ENCODE results near the gene VILL. TPM values are rescaled to one million over a fixed set of nuclear protein-coding genes. Genes with fewer than 3 reads are reported as not detected.

Gene VILL
- total RNA-seq, 1 donor from 2014 or later, result 13.7 TPM

DNA sequence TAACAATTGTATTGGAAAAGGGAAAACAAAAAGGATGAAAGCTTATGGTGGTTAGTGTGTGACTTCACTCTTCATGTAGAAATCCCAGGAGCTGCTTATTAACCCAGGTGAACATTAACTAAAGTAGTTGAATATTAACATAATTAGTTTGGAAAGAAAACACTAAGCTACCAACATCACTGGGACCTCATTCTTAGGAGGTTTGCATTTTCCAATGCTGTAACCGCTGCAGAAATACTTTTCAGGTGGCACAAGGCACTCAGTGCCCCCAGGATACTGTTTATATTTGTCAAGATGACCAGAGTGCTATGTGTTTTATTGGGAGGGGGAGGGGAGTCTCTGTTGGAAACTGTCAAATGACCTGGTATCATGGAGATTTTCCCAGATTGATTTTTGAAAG is 25.9 kb upstream of the VILL start:
- Mint-ChIP-seq H3K4me1 (ENCODE audit: unreplicated experiment) (peaks cover 61% of the 10 kb centered on the region), H3K27ac (ENCODE audit: unreplicated experiment) (no peak overlapping the region), H3K27me3 (ENCODE audit: unreplicated experiment) (peaks cover 4% of the 10 kb centered on the region), H3K36me3 (ENCODE audit: low read depth, unreplicated experiment) (peaks cover 25% of the 10 kb centered on the region), H3K4me3 (ENCODE audit: unreplicated experiment) (no peak overlapping the region), H3K9me3 (ENCODE audit: unreplicated experiment) (no peaks in the 10 kb centered on the region)
- no peak for DNase-seq (ENCODE audit: low spot score)
- TF ChIP-seq CTCF (IDR thresholded peaks at IDR 0.05; ENCODE audit: unreplicated experiment), result no peak

DNA sequence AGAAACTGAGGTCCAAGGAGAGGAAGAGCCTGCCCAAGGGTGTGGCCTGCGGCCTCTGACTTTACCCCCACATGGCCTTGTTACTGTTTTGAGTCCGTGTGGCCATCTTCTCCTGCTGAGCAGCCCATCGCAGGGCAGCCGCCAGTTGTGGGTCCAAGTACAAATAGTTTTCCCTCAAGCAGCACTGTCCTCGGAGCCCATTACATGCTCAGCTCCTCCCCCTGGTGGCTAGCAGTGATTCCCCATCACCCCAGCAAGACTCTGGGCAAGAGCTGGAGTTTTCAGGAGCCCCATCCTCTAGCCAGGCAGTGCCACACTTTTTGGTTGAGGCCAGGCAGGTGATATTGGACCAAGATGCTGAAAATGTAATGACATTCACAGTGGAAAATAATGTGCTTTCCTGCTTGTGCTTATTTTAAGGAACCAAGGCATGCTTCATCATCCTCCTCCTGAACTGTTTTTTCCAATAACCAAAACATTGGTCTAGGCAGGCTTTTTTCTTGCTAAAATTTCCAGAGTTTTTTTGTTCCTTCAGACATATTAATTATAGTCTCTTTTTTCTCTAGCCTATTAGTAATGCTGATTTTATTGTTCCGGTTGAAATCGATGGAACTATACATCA is 23.2 kb upstream of the VILL start:
- Mint-ChIP-seq H3K9me3 (ENCODE audit: unreplicated experiment) (no peaks in the 10 kb centered on the region), H3K4me1 (ENCODE audit: unreplicated experiment) (peaks cover 55% of the 10 kb centered on the region), H3K36me3 (ENCODE audit: low read depth, unreplicated experiment) (peaks cover 32% of the 10 kb centered on the region), H3K4me3 (ENCODE audit: unreplicated experiment) (no peak overlapping the region), H3K27me3 (ENCODE audit: unreplicated experiment) (peaks cover 2% of the 10 kb centered on the region), H3K27ac (ENCODE audit: unreplicated experiment) (no peak overlapping the region)
- peak; percentile 72 for DNase-seq (ENCODE audit: low spot score)
- peak; percentile 58 for TF ChIP-seq CTCF (IDR thresholded peaks at IDR 0.05; ENCODE audit: unreplicated experiment)

GRCh38 chr3:37968199-37968598 is 22.4 kb upstream of the VILL start:
- H3K4me1 Mint-ChIP-seq (ENCODE audit: unreplicated experiment), result peaks cover 53% of the 10 kb centered on the region
- peaks cover 39% of the 10 kb centered on the region for H3K36me3 Mint-ChIP-seq (ENCODE audit: low read depth, unreplicated experiment)
- DNase-seq (ENCODE audit: low spot score), result no peak
- peak overlapping the region; percentile 88 for H3K27ac Mint-ChIP-seq (ENCODE audit: unreplicated experiment)
- no peaks in the 10 kb centered on the region for H3K9me3 Mint-ChIP-seq (ENCODE audit: unreplicated experiment)
- peaks cover 2% of the 10 kb centered on the region for H3K27me3 Mint-ChIP-seq (ENCODE audit: unreplicated experiment)
- TF ChIP-seq CTCF (IDR thresholded peaks at IDR 0.05; ENCODE audit: unreplicated experiment), result no peak
- H3K4me3 Mint-ChIP-seq (ENCODE audit: unreplicated experiment), result peak overlapping the region; percentile 26

DNA sequence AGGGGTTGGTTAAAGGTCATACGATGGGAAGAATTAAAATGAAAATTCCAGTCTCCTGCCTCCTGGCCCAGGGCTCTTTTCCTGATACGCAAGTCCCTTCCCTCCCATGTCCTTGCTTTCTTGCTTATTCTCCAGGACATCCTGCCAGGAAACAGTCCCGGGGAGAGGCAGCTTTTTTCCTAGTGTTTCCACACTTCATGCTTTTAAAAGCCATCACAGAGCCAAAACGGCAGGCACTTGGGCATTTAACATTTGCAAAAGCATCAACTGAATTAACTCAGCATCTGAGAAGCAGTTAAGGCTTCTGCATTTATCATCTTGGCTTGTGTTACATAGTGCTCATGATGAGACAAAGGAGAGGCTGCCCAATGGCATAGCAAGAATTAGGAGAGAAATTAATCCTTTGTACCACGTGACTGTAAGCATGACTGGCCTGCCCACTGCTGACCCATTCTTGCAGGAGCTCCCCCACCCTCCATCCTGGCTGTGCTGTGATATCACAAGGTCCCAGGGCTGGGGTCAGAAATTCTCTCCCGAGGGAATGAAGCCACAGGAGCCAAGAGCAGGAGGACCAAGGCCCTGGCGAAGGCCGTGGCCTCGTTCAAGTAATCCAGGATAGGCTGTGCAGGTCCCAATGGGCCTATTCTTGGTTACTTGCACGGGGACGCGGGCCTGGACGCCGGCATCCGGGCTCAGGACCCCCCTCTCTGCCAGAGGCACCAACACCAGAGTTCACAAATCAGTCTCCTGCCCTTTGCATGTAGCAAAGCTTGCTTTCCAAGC is 21.6 kb upstream of the VILL start:
- Mint-ChIP-seq H3K27ac (ENCODE audit: unreplicated experiment) (peak overlapping the region; percentile 88), H3K27me3 (ENCODE audit: unreplicated experiment) (peaks cover 2% of the 10 kb centered on the region), H3K4me3 (ENCODE audit: unreplicated experiment) (peak overlapping the region; percentile 26), H3K36me3 (ENCODE audit: low read depth, unreplicated experiment) (peaks cover 43% of the 10 kb centered on the region), H3K9me3 (ENCODE audit: unreplicated experiment) (no peaks in the 10 kb centered on the region), H3K4me1 (ENCODE audit: unreplicated experiment) (peaks cover 56% of the 10 kb centered on the region)
- no peak for DNase-seq (ENCODE audit: low spot score)
- TF ChIP-seq CTCF (IDR thresholded peaks at IDR 0.05; ENCODE audit: unreplicated experiment), result no peak

DNA sequence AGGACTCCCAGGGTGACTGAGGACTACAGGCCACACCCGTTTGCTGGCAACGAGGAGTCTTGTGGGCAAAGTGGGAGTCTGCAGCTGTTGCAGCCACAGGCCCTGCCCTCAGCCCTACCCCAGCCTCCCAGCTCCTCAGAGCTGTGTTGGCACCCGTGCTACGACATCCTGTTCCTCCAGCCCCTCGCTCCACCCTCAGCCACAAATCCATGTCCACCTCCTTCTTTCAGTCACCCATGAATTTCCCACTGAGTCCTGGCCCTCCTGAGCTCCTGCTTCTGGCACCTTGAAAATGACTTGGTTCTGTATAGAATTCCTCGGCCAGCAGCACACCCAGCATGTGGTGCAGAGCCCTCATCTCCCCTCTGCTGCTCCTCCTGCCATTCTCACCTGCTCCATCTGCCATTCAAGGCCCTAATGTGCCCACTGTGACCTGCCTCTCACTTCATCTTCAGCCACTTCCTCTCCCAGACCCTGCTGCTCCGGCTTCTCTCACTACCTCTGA is 20.9 kb upstream of the VILL start:
- no peak for TF ChIP-seq CTCF (IDR thresholded peaks at IDR 0.05; ENCODE audit: unreplicated experiment)
- no peaks in the 10 kb centered on the region for H3K9me3 Mint-ChIP-seq (ENCODE audit: unreplicated experiment)
- DNase-seq (ENCODE audit: low spot score), result no peak
- H3K4me3 Mint-ChIP-seq (ENCODE audit: unreplicated experiment), result peak overlapping the region; percentile 34
- H3K27me3 Mint-ChIP-seq (ENCODE audit: unreplicated experiment), result peaks cover 6% of the 10 kb centered on the region
- H3K36me3 Mint-ChIP-seq (ENCODE audit: low read depth, unreplicated experiment), result peaks cover 43% of the 10 kb centered on the region
- H3K4me1 Mint-ChIP-seq (ENCODE audit: unreplicated experiment), result peaks cover 58% of the 10 kb centered on the region
- H3K27ac Mint-ChIP-seq (ENCODE audit: unreplicated experiment), result peak overlapping the region; percentile 85
